HG03432 (cell line): ENCODE measurements around the gene DNASE1L1.
A peak's percentile ranks its signal among the peaks of the same experiment; 100 is the strongest.

Source experiments
- ATAC-seq: cut with Tn5 transposase; IDR thresholded peaks from one replicate; pipeline ENCODE4 v1.9.1; 2021; ENCODE audit warnings: mild to moderate bottlenecking, moderate library complexity; ENCODE audit not compliant: unreplicated experiment

Gene DNASE1L1

GRCh38 chrX:154436983-154437752 lies 28.1 kb upstream of the DNASE1L1 start, which contains the start of gene GDI1:
Gene GDI1 (plus strand): TSS chrX:154437154. CDS start chrX:154437255, 101 bp downstream.
- ATAC-seq = peak; percentile 48

- peak; percentile 54 for ATAC-seq
These were observed 27.4 kb upstream of the DNASE1L1 start for GRCh38 chrX:154436374-154436982.

GRCh38 chrX:154435171-154435733 lies 26.2 kb upstream of the DNASE1L1 start:
- no peak for ATAC-seq

GRCh38 chrX:154434394-154435168 lies 25.5 kb upstream of the DNASE1L1 start:
- no peak for ATAC-seq

DNA sequence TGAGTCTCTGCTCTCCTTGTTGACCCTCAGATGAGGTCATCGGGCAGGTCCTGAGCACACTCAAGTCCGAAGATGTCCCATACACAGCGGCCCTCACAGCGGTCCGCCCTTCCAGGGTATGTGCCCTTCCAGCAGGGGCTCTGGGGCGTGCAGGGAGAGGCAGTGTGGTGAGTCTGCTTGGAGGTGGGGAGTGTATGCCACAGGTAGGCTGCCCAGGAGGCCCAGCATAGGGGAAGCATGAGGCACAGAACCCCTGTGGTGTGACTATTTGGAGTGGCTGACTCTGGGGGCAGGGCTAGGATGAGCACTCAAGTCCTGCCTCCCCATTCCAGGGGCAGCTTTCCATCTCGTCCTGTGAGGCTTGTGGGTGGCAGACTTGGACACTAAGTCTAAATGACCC lies 24.6 kb upstream of the DNASE1L1 start:
- ATAC-seq = no peak

DNA sequence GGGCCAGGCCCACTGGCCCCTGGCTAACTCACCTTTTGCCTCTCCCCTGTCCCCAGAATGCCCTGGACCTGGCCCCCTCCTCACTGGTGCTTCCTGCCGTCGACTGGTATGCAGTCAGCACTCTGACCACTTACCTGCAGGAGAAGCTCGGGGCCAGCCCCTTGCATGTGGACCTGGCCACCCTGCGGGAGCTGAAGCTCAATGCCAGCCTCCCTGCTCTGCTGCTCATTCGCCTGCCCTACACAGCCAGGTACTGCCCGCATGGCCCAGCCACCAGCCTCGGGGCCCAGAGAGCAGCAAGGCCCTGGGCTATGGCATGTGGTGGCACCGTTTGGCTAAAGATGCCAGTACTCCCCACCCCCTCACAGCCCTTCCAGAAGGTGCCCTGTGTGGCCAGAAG lies 23.2 kb upstream of the DNASE1L1 start:
- ATAC-seq = no peak

DNA sequence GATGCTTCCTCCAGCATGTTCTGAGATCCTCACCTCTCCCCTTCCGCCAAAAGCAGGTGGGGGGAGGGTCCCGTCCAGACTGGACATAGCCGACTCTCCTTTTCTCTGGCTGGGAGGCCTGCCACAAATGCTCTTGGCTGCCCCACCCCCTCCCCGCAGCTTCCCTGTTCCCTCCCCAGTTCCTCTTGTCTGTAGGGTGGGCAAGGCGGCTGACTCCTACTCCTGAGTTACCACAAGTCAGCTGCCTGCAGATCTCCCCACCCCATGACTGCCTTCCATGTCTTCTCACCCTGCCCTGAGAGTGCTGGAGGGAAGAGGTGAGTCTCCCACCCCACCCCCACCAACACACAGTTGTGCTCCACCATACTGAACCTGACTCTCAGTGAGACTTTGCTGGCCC lies 22.3 kb upstream of the DNASE1L1 start:
- ATAC-seq = no peak

DNA sequence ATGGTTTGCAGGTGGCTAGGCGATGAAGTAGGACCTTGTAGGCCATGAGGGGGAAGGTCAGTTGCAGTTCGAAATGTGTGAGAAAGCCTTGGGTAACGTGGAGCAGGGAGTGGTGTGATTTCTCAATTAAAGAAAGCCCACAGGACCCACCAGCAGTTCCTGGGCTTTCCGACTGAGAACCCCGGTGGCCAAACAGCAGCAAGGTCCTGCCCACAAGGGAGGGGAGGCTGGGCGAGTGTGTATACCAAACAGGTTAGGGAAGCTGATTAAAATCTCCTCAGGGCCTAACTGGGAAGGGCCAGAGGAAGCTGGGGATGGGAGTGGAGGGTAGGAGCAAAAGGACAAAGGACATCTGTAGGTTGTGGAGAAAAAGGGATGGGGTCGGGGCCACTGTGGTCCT lies 21.9 kb upstream of the DNASE1L1 start:
- no peak for ATAC-seq

GRCh38 chrX:154430479-154430878 lies 21.4 kb upstream of the DNASE1L1 start:
- no peak for ATAC-seq

DNA sequence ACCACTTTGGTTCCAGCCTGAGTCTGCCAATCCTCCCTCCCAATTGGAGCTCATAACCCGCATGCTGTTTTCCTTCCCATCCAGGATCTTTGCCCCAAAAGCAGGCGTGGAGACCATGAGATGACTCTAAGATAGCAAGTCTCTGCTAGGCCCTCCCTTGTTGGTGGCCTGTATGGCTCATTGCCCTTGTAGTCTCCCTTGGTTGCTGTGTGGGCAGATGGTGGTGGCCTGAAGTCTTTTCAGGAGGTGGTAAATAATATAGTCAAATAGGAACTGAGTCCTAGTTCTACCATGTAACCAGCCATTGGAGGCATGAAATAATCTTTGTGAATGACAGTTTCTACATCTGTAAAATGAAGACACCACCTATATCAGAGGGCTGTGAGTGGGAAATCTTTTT lies 20.7 kb upstream of the DNASE1L1 start:
- no peak for ATAC-seq

DNA sequence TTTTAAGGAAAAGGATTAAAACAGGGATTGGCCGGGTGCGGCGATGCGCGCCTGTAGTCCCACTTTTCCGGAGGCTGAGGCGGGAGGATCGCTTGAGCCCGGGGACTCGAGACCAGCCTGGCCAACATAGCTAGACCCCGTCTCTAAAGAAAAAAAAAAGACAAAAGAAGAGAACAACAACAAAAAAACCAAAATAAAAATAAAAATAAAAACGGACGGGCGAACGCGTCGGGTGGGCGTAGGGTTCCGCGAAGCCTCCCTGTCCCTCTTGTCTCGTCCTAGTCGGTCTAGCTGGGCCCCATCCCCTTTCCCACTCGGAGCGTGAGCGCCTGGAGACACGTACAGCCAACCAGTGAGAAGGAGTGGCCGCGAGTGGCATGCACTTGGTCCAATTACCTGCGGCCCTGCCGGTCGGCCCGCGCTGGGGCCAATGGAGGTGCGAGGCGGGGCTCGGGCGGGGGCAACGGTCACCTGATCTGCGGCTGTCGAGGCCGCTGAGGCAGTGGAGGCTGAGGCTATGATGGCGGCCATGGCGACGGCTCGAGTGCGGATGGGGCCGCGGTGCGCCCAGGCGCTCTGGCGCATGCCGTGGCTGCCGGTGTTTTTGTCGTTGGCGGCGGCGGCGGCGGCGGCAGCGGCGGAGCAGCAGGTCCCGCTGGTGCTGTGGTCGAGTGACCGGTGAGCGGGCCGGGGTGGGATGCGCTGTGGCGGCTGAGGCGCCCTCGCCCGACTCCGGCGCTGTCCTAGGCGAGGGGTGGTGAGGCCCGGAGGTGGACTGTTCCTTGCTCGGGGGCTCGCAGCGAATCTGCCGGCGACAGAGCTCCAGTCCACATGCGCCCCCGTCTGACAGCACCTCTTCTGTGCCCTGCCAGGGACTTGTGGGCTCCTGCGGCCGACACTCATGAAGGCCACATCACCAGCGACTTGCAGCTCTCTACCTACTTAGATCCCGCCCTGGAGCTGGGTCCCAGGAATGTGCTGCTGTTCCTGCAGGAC lies 19.4 kb upstream of the DNASE1L1 start, which contains the start of gene ATP6AP1:
TSS of gene ATP6AP1 (plus strand) at position 502 of the 996 bp plus-strand sequence. CDS start at position 518, 16 bp downstream.
- ATAC-seq = peak; percentile 99

DNA sequence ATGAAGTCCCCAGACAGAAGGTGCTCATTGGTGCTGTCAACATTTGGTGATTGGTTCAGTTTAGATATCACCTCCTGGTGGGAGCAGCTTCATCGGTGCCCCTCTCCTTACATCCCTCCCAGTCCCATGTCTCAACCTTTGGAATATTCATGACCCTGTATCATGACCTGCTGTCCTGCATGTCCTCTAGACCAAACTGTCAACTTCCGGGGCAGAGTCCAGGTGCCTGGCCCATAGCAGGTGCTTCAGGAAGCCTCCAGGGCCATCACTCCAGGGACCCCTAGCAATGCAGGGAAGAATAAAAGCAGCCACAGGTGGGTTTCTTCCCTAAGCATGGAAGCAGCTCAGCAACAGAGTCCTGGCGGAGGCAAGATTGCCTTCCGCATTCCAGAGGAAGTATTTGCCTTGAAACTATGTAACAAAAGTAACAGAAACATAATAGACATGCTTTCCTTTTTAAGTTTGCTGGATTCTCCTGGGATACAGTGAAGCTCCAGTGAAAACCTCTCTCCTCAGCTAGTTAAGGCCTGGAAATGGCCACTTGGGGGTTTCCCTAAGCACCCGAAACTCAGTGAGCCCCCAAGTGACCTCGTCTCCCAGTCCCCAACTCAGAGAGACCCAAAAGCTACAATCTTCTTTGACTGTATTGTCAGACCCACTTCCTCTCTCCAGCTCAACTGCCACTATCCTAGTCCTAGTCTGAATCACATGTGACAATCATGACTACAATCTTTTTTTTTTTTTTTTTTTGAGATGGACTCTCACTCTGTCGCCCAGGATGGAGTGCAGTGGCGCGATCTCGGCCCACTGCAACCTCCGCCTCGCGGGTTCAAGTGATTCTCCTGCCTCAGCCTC lies 18.1 kb upstream of the DNASE1L1 start:
- no peak for ATAC-seq

- no peak for ATAC-seq
These were observed 11.3 kb upstream of the DNASE1L1 start for GRCh38 chrX:154420402-154420756.

- ATAC-seq = no peak
These were observed 10.8 kb upstream of the DNASE1L1 start for GRCh38 chrX:154419688-154420401.

DNA sequence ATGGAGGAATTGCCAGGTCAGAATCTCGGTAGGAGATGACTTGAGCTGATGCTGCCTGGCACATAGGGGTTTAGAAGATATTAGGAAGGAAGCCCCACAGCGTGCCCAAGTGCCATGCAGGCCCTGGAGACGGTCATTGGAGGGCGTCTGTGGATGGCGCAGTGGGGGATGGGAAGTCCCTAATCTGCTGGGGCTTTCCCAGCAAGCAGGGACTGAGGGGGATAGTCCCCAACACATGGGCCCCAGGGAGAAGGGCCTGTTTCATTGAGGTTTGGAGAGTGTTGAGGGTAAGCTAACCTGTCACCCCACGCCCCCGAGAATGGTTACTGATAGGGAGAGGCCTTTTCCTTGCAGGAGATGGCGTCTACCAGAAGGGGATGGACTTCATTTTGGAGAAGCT lies 10.1 kb upstream of the DNASE1L1 start:
- ATAC-seq = no peak

GRCh38 chrX:154417157-154417556 lies 8.1 kb upstream of the DNASE1L1 start:
- no peak for ATAC-seq

- ATAC-seq = no peak
These were observed 4.1 kb upstream of the DNASE1L1 start for GRCh38 chrX:154413142-154413541.

DNA sequence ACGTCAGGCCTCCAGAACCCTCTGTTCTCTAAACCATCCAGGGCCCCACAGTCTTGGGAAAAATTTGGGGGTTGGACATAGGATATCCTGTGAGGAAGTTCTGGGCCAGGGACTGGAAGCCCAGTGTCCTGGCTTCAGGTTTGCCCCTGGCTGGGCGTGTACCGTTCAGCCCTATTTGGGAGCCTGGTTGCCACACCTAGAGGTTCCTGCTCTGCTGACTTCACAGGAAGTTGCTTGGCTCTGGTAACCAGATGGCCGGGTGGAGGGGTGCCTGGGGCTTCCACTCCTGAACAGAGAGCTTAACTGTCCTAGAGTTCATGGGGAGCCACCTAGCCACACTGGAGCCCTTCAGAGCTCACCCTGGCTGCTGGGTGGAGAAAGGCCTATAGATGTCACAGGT lies 3.4 kb upstream of the DNASE1L1 start:
- ATAC-seq = no peak

GRCh38 chrX:154411981-154412340 lies 2.9 kb upstream of the DNASE1L1 start:
- peak; percentile 71 for ATAC-seq
